CMK (cell line): ENCODE measurements around the gene SCN9A.

Experiments used
- DNase-seq: peaks from one replicate; pipeline ENCODE4 v3.0.0-alpha.2; 2010; ENCODE audit warnings: low read depth

The SCN9A gene

DNA sequence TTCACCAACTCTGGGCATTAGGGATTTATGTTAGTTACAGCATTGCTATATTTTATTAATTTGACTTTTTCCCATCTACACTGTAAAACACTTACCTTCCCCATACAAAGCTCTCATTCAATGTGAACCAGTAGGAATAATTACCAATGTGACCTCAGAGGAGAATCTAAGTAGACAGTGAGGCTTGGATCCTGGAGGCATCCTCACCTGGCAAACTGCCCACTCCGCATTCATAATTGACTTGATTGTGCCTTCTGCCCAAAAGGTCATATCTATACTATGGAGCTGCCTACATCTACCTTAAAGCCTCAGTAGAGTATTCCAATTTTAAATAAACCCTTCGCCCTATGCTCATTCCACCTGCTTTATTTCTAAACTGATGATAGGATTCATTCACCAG, 202.5 kb downstream of the SCN9A start:
- no peak for DNase-seq

DNA sequence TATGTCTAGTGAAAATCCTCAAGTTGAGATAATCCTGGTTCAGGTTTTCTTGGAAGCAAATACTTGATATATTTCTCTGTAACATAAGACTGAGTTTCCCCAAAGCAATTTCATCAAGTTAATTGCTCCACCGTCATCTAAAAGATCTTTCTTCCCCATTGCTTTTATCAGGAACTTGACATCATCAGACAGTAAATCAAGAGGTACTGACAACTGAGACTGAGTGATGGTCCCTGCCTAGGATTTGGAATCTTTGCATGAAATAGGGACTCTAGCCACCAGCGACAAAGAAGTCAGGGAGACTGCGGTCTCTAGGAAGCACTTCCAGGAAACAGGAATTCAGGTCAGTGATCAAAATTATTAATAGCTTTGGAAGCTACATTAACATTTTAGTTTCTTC, 204.5 kb downstream of the SCN9A start:
- no peak for DNase-seq

DNA sequence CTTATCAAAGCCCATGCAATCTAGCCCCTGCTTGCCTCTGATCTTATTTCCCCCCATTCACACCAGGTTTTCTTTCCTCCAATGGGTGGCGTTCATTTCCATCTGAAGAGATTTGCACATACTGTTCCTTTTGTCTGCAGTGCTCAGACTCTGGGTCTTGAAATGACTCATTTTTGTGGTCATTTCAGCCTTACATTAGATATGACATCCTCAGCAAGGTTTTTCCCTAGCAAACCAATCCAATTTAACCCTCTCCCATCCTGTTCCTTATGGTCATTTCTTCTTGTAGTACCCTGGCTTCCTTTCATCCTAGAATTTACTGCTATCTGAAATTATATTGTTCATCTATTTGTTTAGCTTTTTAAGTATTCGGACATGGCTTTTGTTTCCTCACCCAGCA, 205.4 kb downstream of the SCN9A start:
- no peak for DNase-seq

DNA sequence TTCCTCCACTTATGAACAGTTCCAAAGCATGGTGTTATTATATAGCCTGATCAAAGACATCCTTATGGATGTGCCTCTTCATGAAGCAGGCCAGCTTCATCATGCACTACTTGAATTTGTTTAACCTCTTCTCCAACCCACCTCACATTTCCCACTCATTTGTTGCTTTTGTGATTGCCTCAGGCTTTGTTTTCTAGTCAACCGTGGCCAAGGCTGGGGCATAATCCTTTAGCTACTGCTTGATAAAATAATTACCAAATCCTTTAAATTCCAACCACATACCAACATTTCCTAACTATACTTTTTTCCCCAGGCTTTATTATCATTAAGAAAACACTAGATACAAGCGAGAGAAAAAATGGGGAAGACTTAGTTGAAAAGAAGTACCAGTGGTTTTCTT, 208.3 kb downstream of the SCN9A start:
- no peak for DNase-seq

DNA sequence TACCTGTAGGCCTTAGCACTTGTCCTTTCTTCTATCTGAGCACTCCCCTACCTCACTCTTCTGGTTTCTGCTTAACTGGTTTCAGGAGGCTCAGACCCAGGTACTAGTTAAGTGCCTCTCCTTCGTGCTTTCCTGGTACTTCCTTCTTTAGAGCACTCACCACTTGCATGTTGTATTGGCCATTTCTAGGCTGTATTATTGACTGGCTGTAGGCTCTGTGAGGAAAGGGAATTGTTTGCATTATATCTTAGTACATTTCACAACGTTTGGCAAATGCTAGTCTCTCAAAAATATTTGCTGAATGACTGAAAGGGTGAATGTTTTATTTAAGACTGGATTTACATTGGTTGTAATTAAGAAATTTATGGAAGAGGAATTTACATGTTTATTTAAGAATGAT, 212.0 kb downstream of the SCN9A start:
- no peak for DNase-seq

DNA sequence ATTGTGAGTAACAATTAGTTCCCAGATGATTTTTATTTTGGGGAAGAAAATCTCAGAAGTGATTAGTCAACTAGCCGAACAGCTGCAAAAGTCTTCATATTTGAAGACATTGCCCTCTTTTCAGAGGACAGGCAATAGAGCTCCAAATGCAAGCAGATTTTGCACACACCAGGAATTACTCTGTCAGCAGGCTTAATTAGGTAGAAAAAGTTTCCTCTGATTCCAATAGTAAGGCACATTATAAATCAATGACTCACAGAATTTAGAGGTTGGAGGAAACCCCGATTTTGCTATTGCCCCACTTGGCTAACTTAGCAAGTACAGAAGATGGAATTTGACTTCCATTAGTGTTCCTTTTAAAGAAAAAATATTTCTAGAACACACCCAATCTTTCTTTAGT, 217.2 kb downstream of the SCN9A start:
- no peak for DNase-seq

DNA sequence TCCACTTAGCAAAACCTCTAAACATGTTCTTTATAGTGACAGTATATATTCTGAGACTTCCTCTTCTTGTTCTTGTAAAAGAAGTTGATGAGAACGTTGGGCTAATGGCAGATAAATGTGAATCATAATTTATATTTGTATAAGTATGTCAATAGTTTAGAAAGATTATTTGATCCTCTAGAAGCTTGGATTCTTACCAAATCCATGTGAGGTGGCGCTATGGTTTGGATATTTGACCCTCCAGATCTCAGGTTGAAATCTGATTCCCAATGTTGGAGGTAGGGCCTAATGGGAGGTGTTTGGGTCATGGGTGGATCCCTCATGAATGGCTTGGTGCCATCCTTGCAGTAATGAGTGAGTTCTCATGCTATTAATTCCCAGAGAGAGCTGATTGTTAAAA, 218.2 kb downstream of the SCN9A start:
- no peak for DNase-seq

DNA sequence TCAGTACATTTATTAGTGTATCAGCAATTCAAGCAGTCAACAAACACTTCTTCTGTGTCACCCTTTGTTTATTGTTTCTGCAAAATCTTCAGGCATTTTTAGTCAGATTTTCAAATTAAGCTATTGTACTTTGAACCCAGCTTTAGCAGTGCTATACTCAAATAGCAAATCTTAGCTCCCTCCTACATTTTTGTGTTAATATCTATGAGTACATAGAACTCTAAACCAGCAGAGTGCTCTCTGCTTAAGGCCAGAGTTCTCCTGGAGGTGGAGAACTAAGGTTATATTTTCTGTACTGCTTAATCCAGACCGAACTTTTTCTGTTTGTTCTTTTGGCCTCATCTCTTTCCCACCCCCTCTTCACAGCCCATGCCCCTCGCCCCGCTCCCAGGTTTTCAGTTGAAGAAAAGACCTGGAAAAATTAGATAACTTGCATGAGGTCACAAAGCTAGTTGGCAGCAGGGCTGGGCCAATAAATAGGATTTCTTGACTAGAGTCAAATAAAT, 218.7 kb downstream of the SCN9A start:
- no peak for DNase-seq

DNA sequence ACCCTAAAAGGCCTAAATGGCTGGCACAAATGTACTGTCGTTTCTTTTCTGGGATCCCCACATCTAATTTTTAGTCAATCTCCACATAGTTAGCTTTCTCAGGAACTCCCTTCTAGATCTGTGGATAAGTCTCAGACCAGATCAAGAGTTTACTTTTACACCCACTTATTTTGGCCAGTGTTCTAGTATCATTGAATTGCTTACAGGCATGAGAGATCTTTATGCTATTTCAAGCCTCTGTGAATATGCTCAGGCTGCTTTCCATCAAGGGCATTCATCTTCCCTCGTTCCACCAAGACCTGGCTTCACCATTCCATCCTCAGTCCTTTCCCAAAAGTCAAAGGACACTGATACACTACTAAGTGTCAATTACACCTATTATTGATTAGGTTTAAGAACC, 220.2 kb downstream of the SCN9A start:
- DNase-seq, result no peak

DNA sequence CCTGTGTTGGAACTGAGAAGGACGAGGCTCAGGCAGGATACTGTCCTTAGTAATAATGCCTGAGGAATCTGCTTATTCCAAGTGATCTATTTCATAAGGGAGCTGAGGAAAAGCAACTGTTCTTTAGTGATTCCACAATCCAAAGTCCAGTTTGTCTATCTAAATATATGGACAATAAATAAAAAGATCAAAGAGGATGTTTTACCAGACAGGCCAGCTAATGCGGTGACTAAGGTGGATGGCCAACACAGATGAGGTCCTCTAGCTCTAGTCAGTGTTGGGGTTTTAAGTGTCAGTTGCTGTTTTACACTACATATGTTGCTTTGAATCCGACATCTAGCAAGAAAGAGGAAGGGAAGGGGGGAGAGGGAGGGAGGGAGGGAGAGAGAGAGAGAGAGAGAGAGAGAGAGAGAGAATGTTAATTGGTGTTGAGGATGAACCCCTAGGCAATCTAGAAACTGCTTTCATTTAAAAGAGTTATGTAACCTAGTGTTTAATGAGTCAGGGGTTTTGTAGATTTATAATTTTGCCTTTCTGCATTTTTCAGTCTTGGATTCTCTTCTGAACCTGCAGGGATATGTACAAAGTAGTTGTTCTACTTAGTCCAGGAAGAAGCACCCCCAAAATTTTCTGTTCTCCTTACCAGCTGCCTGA, 220.9 kb downstream of the SCN9A start:
- no peak for DNase-seq

DNA sequence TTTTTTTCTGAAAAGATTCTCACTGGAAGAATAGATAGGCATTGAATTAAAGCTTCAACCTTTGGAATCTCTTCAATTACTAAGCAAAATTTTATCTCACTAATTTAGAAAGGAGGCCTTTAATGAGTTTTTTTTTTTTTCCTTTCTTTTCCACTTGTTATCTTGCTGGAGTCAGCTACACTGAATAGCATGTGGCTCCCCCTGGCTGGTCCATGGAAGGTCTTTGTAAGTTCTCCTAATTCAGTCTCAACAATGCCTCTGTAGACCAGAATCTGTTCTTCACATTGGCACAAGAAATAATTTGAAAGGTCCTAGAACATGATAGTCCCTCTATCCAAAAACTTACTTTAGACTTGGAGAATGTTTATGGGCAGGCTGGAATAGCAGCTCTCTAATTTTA, 223.7 kb downstream of the SCN9A start:
- DNase-seq, result no peak

DNA sequence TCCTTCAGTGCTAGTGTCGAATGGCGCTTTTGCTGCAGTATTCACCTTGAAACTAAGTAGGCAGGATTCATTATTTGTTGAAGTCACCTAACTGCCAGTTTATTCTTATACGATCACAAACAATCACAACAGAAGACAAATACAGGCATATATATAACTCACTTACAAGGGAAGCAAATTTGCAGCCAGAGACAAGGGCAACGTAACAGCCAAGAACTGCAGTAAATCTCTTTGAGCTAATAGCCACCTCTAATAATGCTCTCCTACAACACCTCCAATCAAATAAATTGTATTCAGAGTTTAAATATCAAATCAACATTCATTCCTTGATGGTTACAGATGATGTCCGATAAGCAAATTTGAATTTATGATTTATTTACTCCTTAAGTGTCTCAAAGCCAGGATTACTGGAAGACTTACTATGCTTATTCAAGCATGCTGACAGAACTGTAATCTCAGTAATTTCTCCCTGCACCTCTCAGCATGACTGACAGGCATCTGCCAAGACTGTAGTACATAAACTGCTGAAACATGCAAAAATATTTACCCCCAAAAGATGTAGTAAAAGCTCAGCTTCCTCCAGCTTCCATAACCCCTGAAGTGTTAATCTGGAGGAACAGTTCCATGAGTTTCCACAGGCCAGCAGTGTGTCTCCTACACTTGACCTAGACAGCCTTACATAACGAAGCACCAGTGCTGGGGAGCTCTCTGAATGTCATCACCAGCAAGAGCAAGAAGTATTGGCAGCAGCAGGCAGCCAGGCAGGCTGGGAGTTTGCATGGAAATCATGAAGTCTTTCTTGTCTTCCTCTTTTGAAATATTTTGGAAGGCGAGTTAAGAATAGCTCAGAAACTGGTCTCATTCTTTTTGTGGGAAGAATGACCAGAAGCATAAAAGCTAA, 227.0 kb downstream of the SCN9A start:
- DNase-seq, result no peak

DNA sequence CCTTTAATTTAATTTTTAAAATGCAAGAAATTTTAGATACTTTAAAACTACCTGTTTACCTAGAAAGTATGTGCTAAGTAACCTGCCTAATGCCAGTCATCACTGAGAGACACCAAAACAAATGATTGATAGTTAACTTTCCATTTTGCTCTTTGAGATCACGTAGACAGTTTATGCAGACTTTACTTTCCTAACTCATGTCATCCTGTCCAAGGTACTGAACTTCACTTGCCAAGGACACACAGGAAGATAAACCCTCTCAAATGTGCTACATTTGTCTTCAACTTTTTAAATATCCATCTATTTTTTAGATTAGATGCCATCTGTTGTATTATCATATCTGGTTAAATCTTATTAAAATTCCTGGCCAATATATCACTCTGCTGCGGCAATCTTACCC, 227.9 kb downstream of the SCN9A start:
- DNase-seq, result no peak
